Uterus (tissue), 4 donors: Measurements from ENCODE around the gene KCNH8. TPM values are rescaled to one million over a fixed set of nuclear protein-coding genes. Genes with fewer than 3 reads are reported as not detected.

ENCODE experiments used
- DNase-seq, 2 donors: peaks; one replicate each; pipeline ENCODE4 v3.0.0-alpha.2; 2019 to 2020
- H3K27ac ChIP-seq, 2 donors: fragments of 200-600 bp; sonication (generic); 1 replicate in 1 of 2; 2 replicates in 1 of 2; pipeline ENCODE4 v1.5.1; 2016 to 2018
- H3K27me3 ChIP-seq, 2 donors: fragments of 200-600 bp; sonication (generic); one replicate each; pipeline ENCODE4 v1.5.1; 2018 to 2019; ENCODE audit warnings: control low read depth in 1 of 2
- H3K36me3 ChIP-seq, 2 donors: fragments of 200-600 bp; sonication (generic); one replicate each; pipeline ENCODE4 v1.5.1; 2019; ENCODE audit warnings: control low read depth in 1 of 2
- H3K4me1 ChIP-seq, 2 donors: fragments of 200-600 bp; sonication (generic); one replicate each; pipeline ENCODE4 v1.5.1; 2018 to 2019; ENCODE audit warnings: control low read depth in 1 of 2
- H3K4me3 ChIP-seq, 2 donors: fragments of 200-600 bp; sonication (generic); 1 replicate in 1 of 2; 2 replicates in 1 of 2; pipeline ENCODE4 v1.5.1; 2018 to 2019; ENCODE audit warnings: mild to moderate bottlenecking in 1 of 2
- H3K9me3 ChIP-seq, 2 donors: fragments of 200-600 bp; sonication (generic); one replicate each; pipeline ENCODE4 v1.5.1; 2019; ENCODE audit warnings: control low read depth in 1 of 2
- POLR2A ChIP-seq, 2 donors: fragments of 450-650 bp; IDR thresholded peaks; one replicate each; pipeline ENCODE4 v1.6.1; 2016; ENCODE audit warnings: antibody characterized with exemption in 2 of 2, mild to moderate bottlenecking in 1 of 2, moderate library complexity in 1 of 2
- intact Hi-C: fragments of 100-400 bp; cut with DNase I; formaldehyde crosslinking; loops from one replicate; pipeline ENCODE4 v1.15.1; 2023; ENCODE audit warnings: low total_unique reads
- total RNA-seq, 4 donors: library from RNA; depleted of rRNA in 3 of 4; stranded (reverse); fragments of >200 nt in 3 of 4; gene quantifications; one replicate each; pipeline versions ENCODE4 v1.1.0 to v1.2.4, GENCODE V29; 2014 to 2023
- TF ChIP-seq, protein P1 (sequence below), 4 experiments: fragments of 200-600 bp in 2 of 4; fragments of 450-650 bp in 2 of 4; sonication (generic) in 2 of 4; IDR thresholded peaks; one replicate each; pipeline ENCODE4 v1.5.1; 2016 to 2019; ENCODE audit warnings: antibody characterized with exemption in 4 of 4, mild to moderate bottlenecking in 2 of 4, moderate library complexity in 1 of 4
- donor health status: DM: yes; HTN: yes; CAD: no.

KCNH8 gene
- total RNA-seq, 4 donors from 2014 or later = 0.26 to 1.5 (median 0.49) TPM; not detected in 1

DNA sequence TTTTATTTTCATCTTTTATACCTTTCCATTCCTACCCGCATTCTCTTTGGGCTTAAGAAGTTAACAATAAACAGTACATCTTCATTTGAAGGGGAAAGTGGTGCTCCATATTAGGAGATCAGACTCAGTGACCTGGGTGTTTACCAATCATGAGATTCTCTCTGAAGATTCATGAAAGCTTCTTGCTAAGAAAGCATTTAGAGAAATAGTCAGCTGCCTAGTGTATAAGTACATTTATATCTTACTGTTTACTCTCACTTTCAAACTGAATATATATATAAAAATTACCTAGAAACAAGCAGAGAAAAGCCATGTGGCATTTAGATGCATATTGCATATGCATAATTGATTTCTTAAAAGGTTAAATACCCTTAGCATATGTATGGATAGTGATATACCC, 100.5 kb downstream of the KCNH8 start:
- no peak overlapping the region for H3K4me3 ChIP-seq
- no peak overlapping the region for H3K27ac ChIP-seq
- DNase-seq = no peak
- TF ChIP-seq, protein P1, sequence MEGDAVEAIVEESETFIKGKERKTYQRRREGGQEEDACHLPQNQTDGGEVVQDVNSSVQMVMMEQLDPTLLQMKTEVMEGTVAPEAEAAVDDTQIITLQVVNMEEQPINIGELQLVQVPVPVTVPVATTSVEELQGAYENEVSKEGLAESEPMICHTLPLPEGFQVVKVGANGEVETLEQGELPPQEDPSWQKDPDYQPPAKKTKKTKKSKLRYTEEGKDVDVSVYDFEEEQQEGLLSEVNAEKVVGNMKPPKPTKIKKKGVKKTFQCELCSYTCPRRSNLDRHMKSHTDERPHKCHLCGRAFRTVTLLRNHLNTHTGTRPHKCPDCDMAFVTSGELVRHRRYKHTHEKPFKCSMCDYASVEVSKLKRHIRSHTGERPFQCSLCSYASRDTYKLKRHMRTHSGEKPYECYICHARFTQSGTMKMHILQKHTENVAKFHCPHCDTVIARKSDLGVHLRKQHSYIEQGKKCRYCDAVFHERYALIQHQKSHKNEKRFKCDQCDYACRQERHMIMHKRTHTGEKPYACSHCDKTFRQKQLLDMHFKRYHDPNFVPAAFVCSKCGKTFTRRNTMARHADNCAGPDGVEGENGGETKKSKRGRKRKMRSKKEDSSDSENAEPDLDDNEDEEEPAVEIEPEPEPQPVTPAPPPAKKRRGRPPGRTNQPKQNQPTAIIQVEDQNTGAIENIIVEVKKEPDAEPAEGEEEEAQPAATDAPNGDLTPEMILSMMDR (IDR thresholded peaks at IDR 0.05) = no peak
- no peak for TF ChIP-seq POLR2A (IDR thresholded peaks at IDR 0.05)
- no peaks in the 10 kb centered on the region for H3K27me3 ChIP-seq
- no peaks in the 10 kb centered on the region for H3K36me3 ChIP-seq
- no peaks in the 10 kb centered on the region for H3K4me1 ChIP-seq
- intact Hi-C loops = no loop called here
- H3K9me3 ChIP-seq = no peaks in the 10 kb centered on the region

DNA sequence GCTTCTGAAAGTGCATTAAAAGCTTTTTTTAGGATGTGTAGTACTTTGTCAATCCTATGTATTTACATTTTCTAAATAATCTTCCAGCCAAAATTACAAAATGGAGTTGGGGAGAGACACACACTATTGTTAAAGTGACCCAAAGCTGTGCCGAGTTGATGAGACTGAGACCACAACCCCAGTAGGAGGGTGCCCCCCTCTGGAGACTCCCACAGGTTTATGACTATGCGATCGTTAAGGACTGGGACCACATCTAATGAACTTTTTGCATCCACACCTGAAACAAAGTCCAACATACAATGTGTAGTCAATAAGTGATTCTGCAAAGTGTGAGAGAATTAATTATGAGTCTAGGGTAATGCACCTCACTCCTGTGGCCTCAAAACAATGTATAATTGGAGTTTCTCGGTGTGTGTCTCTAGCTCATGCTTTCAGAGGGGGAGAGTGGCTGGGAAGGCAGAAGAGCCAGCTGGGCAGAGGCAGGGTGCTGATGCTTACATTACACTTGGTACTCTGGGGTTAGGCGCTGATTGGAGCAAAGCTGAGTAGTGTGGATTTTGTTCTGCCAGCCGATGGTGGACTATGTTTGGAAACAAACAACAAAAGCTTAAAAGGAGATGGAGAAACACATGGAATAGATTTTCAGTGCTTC, 102.8 kb downstream of the KCNH8 start:
- intact Hi-C loops = no loop called here
- no peak for TF ChIP-seq POLR2A (IDR thresholded peaks at IDR 0.05)
- TF ChIP-seq, protein P1 (IDR thresholded peaks at IDR 0.05) = no peak

DNA sequence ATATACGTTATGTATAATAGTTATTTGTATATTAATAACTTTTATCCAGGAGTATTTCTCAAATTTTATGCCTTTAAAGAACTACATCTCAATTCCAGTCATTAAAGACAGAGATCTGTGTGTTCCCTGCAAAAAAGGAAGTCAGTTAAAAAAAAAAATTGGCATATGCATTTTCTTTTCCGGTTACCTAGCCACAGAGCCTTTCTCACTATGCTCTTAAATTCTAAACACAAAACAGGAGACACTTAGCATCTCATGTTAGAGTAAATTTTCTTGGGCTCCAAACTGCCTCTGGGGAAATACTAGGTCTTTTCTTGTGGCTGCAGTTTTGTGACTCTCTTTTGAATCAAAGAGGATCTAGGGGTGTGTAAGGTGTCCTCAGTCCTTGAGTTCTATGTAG, 105.9 kb downstream of the KCNH8 start:
- Histone ChIP-seq H3K27me3 (no peaks in the 10 kb centered on the region), H3K9me3 (no peaks in the 10 kb centered on the region), H3K27ac (no peak overlapping the region), H3K4me1 (no peaks in the 10 kb centered on the region), H3K36me3 (no peaks in the 10 kb centered on the region), H3K4me3 (no peak overlapping the region)
- intact Hi-C loops = no loop called here
- no peak for DNase-seq
- TF ChIP-seq POLR2A (IDR thresholded peaks at IDR 0.05) = no peak
- TF ChIP-seq, protein P1 (IDR thresholded peaks at IDR 0.05) = no peak

More for the DNA sequence above, 102.8 kb downstream of the KCNH8 start:
- Histone ChIP-seq H3K27me3 (no peaks in the 10 kb centered on the region), H3K9me3 (no peaks in the 10 kb centered on the region), H3K4me3 (no peak overlapping the region), H3K4me1 (no peaks in the 10 kb centered on the region), H3K36me3 (no peaks in the 10 kb centered on the region), H3K27ac (no peak overlapping the region)
- DNase-seq = no peak

DNA sequence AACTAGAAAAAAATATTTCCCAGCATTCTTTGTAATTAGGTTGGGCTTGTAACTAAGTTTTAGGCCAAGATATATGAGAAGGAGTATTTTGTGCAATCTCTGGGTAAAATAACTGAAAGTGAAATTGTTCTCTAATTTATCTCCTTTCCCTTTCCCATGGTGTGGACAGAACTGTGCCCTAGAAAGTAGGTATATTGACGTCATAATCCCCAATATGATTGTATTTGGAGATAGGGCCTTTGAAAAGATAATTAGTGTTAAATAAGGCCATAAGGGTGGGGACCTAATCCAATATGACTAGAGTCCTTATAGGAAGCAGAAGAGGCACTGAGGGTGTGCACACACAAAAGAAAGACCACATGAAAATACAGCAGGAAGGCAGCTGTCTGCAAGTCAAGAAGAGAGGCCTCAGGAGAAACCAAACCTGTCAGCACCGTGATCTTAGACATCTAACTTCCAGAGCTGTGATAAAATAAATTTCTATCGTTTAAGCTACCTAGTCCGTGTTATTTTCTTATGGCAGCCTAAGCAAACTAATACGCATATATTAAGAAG, 106.6 kb downstream of the KCNH8 start:
- DNase-seq = no peak
- intact Hi-C loops = no loop called here
- TF ChIP-seq, protein P1 (IDR thresholded peaks at IDR 0.05) = no peak
- TF ChIP-seq POLR2A (IDR thresholded peaks at IDR 0.05) = no peak

DNA sequence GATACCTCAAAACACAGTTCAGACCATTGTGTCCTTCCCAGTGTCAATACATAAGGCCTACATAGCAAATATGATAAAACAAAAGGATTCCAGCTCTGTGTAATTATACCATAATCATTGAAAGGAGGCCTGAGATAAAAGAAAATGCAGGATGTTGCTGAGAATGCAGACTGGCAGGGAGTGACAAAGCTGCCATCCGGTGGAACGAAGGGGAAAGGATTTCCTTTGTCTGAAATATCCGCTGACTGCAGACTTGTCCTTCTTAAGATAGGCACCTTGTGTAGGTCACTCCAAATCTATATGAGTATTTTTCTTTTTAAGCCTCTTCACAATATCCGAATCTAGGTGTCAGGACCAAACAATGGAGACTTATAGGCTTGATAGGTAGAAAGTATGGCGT, 108.0 kb downstream of the KCNH8 start:
- DNase-seq = no peak
- H3K36me3 ChIP-seq = no peaks in the 10 kb centered on the region
- no peaks in the 10 kb centered on the region for H3K4me1 ChIP-seq
- no peaks in the 10 kb centered on the region for H3K27me3 ChIP-seq
- H3K27ac ChIP-seq = no peak overlapping the region
- H3K4me3 ChIP-seq = no peak overlapping the region
- intact Hi-C loops = no loop called here
- H3K9me3 ChIP-seq = no peaks in the 10 kb centered on the region
- TF ChIP-seq, protein P1 (IDR thresholded peaks at IDR 0.05) = no peak
- TF ChIP-seq POLR2A (IDR thresholded peaks at IDR 0.05) = no peak

More for the DNA sequence above, 106.6 kb downstream of the KCNH8 start:
- Histone ChIP-seq H3K36me3 (no peaks in the 10 kb centered on the region), H3K4me1 (no peaks in the 10 kb centered on the region), H3K27me3 (no peaks in the 10 kb centered on the region), H3K4me3 (no peak overlapping the region), H3K9me3 (no peaks in the 10 kb centered on the region), H3K27ac (no peak overlapping the region)
